HCT116 (cell line): ENCODE results near the gene F7. TPM values are rescaled to one million over a fixed set of nuclear protein-coding genes. Genes with fewer than 3 reads are reported as not detected.
"Not testable (repeated sequence)": the region's sequence is repeated elsewhere in the genome, so short reads cannot be mapped to it uniquely, and the experiment has no call there.

Experiments used
- ATAC-seq: fragments of 200-7000 bp; cut with Tn5 transposase; 2 replicates; pipeline ENCODE4 v1.9.1; 2020; ENCODE audit warnings: mild to moderate bottlenecking, moderate library complexity
- BruUV-seq: library from RNA; stranded (reverse); fragments of 400-500 nt; replicated peaks from 2 replicates; lab custom pipeline; 2021; lab: Mats Ljungman, UMichigan
- CTCF ChIA-PET: fragments of 300-600 bp; sonication (Branson Sonifier 250); formaldehyde crosslinking; loops from one replicate; lab custom pipeline; 2021; ENCODE audit warnings: antibody characterized with exemption; lab: Charles Lee
- POLR2A ChIA-PET: fragments of 300-600, 350-600 bp; sonication (Branson Sonifier 250); formaldehyde crosslinking; loops from one replicate; lab custom pipeline; 2021; ENCODE audit warnings: antibody characterized with exemption; lab: Charles Lee
- RAD21 ChIA-PET, 2 experiments: fragments of 300-600 bp; sonication (Branson Sonifier 250); formaldehyde crosslinking; loops; one replicate each; lab custom pipeline; 2023; ENCODE audit warnings: low total read pairs in 2 of 2; ENCODE audit not compliant: uncharacterized antibody in 2 of 2, unreplicated experiment in 2 of 2, low non-redundant PET in 1 of 2; lab: Charles Lee
- DNase-seq: peaks from one replicate; pipeline ENCODE4 v3.0.0-alpha.2; 2010; ENCODE audit warnings: low read depth, low spot score
- H2AFZ ChIP-seq: fragments of 200-600 bp; shearing (Covaris generic), sonication (generic); 2 replicates; pipeline ENCODE4 v1.6.1; 2017; ENCODE audit warnings: low read depth, mixed run types, mixed read lengths, antibody characterized with exemption, low read length; ENCODE audit not compliant: poor library complexity, severe bottlenecking
- H3K27ac ChIP-seq: 2 replicates; pipeline ENCODE4 v1.5.1; 2012; ENCODE audit warnings: low read depth, low read length
- H3K27me3 ChIP-seq: fragments of 200-600 bp; sonication (generic); 2 replicates; pipeline ENCODE4 v1.6.1; 2016; ENCODE audit warnings: mixed run types, low read length, mixed read lengths; ENCODE audit not compliant: insufficient read depth
- H3K36me3 ChIP-seq, 2 experiments: fragments of 200-500 bp in 1 of 2; fragments of 200-600 bp in 1 of 2; sonication (Bioruptor generic) in 1 of 2; sonication (generic) in 1 of 2; 2 replicates each; pipeline versions ENCODE4 v1.5.1 to v1.6.1; 2014 to 2016; ENCODE audit warnings: low read length in 2 of 2, inconsistent platforms in 1 of 2, mixed read lengths in 1 of 2, mixed run types in 1 of 2; ENCODE audit not compliant: insufficient read depth in 2 of 2, control insufficient read depth in 1 of 2
- H3K4me1 ChIP-seq, 2 experiments: fragments of 200-600 bp in 1 of 2; sonication (generic) in 1 of 2; 2 replicates each; pipeline versions ENCODE4 v1.5.1 to v1.6.1; 2012 to 2017; ENCODE audit warnings: low read length in 2 of 2, inconsistent platforms in 1 of 2, mild to moderate bottlenecking in 1 of 2, mixed read lengths in 1 of 2, mixed run types in 1 of 2, moderate library complexity in 1 of 2; ENCODE audit not compliant: insufficient read depth in 2 of 2, control insufficient read depth in 1 of 2
- H3K4me2 ChIP-seq: fragments of 200-600 bp; sonication (generic); 2 replicates; pipeline ENCODE4 v1.6.1; 2017; ENCODE audit warnings: mixed run types, low read length, mixed read lengths
- H3K4me3 ChIP-seq, 2 experiments: fragments of 200-600 bp in 1 of 2; sonication (generic) in 1 of 2; replicated peaks in 1 of 2; 2 replicates each; pipeline ENCODE4 v1.5.1; 2011 to 2016; ENCODE audit warnings: low read length in 2 of 2, control low read depth in 1 of 2, low read depth in 1 of 2, mild to moderate bottlenecking in 1 of 2, mixed read lengths in 1 of 2, mixed run types in 1 of 2
- H3K79me2 ChIP-seq: fragments of 200-600 bp; sonication (generic); 2 replicates; pipeline ENCODE4 v1.6.1; 2017; ENCODE audit warnings: mild to moderate bottlenecking, mixed run types, low read length, moderate library complexity, mixed read lengths; ENCODE audit not compliant: insufficient read depth
- H3K9ac ChIP-seq: fragments of 200-600 bp; sonication (generic); 2 replicates; pipeline ENCODE4 v1.6.1; 2016; ENCODE audit warnings: low read length, mixed read lengths
- H3K9me2 ChIP-seq: fragments of 200-600 bp; sonication (generic), shearing (Covaris generic); 2 replicates; pipeline ENCODE4 v1.6.1; 2017; ENCODE audit warnings: mixed run types, mild to moderate bottlenecking, moderate library complexity; ENCODE audit not compliant: insufficient read depth
- H3K9me3 ChIP-seq, 2 experiments: fragments of 200-500 bp in 1 of 2; fragments of 200-600 bp in 1 of 2; sonication (Bioruptor generic) in 1 of 2; sonication (generic) in 1 of 2; 2 replicates each; pipeline ENCODE4 v1.6.1; 2014 to 2017; ENCODE audit warnings: low read length in 2 of 2, mixed read lengths in 2 of 2, inconsistent platforms in 1 of 2, low read depth in 1 of 2, mild to moderate bottlenecking in 1 of 2, mixed run types in 1 of 2, moderate library complexity in 1 of 2; ENCODE audit not compliant: control insufficient read depth in 1 of 2, insufficient read depth in 1 of 2
- H4K20me1 ChIP-seq: fragments of 200-600 bp; sonication (generic), shearing (Covaris generic); 2 replicates; pipeline ENCODE4 v1.6.1; 2017; ENCODE audit warnings: mixed run types, mild to moderate bottlenecking, moderate library complexity; ENCODE audit not compliant: insufficient read depth
- CBX3 ChIP-seq: IDR thresholded peaks from 2 replicates; pipeline ENCODE4 v1.6.1; 2012; ENCODE audit warnings: low read depth
- CEBPB ChIP-seq: IDR thresholded peaks from 2 replicates; pipeline ENCODE4 v1.6.1; 2012; ENCODE audit warnings: low read depth
- EGR1 ChIP-seq: IDR thresholded peaks from 2 replicates; pipeline ENCODE4 v1.6.1; 2012; ENCODE audit warnings: low read depth
- ELF1 ChIP-seq: IDR thresholded peaks from 2 replicates; pipeline ENCODE4 v1.6.1; 2012; ENCODE audit warnings: low read depth, borderline replicate concordance
- EZH2 ChIP-seq: fragments of 200-600 bp; sonication (generic); IDR thresholded peaks from 2 replicates; pipeline ENCODE4 v1.6.1; 2017; ENCODE audit warnings: antibody characterized with exemption, mixed run types
- EZH2phosphoT487 ChIP-seq: fragments of 200-600 bp; IDR thresholded peaks from 2 replicates; pipeline ENCODE4 v1.6.1; 2018; ENCODE audit warnings: antibody characterized with exemption, borderline replicate concordance
- FOSL1 ChIP-seq: IDR thresholded peaks from 2 replicates; pipeline ENCODE4 v1.6.1; 2012; ENCODE audit warnings: low read depth
- POLR2AphosphoS5 ChIP-seq: IDR thresholded peaks from 2 replicates; pipeline ENCODE4 v1.6.1; 2011; ENCODE audit warnings: mild to moderate bottlenecking, low read depth, low read length, moderate library complexity
- RAD21 ChIP-seq: IDR thresholded peaks from 2 replicates; pipeline ENCODE4 v1.6.1; 2012; ENCODE audit warnings: low read depth, mild to moderate bottlenecking
- SP1 ChIP-seq: IDR thresholded peaks from 2 replicates; pipeline ENCODE4 v1.6.1; 2012; ENCODE audit warnings: low read depth
- TCF7L2 ChIP-seq: IDR thresholded peaks from 2 replicates; pipeline ENCODE4 v1.7.0; 2011; ENCODE audit warnings: borderline replicate concordance, inconsistent platforms; ENCODE audit not compliant: insufficient read depth, insufficient read length; ENCODE audit errors: extremely low read depth
- YY1 ChIP-seq: IDR thresholded peaks from 2 replicates; pipeline ENCODE4 v1.6.1; 2011; ENCODE audit warnings: low read length, low read depth, moderate library complexity, mild to moderate bottlenecking; ENCODE audit not compliant: insufficient replicate concordance; ENCODE audit errors: extremely low read depth
- ZNF274 ChIP-seq: fragments of 200-500 bp; sonication (Bioruptor generic); IDR thresholded peaks from 2 replicates; pipeline ENCODE4 v1.6.1; 2014; ENCODE audit warnings: mild to moderate bottlenecking, low read depth, low read length, inconsistent platforms
- intact Hi-C: fragments of 100-400 bp; cut with micrococcal nuclease; formaldehyde crosslinking; loops from 2 replicates; pipeline ENCODE4 v1.10.0; 2022
- total RNA-seq: library from RNA; stranded (reverse); gene quantifications from one replicate; pipeline ENCODE4 v1.2.1, GENCODE V29; 2021; ENCODE audit not compliant: unreplicated experiment
- TF ChIP-seq, protein P1 (sequence below): IDR thresholded peaks from 2 replicates; pipeline ENCODE4 v1.6.1; 2012
- TF ChIP-seq, protein P2 (sequence below), 3 experiments: fragments of 200-600 bp in 1 of 3; sonication (generic) in 1 of 3; IDR thresholded peaks in 2 of 3; conservative IDR thresholded peaks in 1 of 3; 2 replicates each; pipeline ENCODE4 v1.5.1; 2012 to 2017; ENCODE audit warnings: low read depth in 2 of 3, low read length in 2 of 3, antibody characterized with exemption in 1 of 3, borderline replicate concordance in 1 of 3, control low read depth in 1 of 3, mild to moderate bottlenecking in 1 of 3, mixed read lengths in 1 of 3, mixed run types in 1 of 3, moderate library complexity in 1 of 3; ENCODE audit not compliant: insufficient read depth in 1 of 3

F7 gene
- total RNA-seq, 1 experiment from 2014 or later: not detected

- no peak overlapping the region for H2AFZ ChIP-seq
- intact Hi-C loops: no loop called here
- H3K4me1 ChIP-seq: no peaks in the 10 kb centered on the region
- no peaks in the 10 kb centered on the region for H3K79me2 ChIP-seq
- ChIA-PET RAD21 (no interaction called here), POLR2A (no interaction called here), CTCF (no interaction called here)
- ATAC-seq: no peak
- TF ChIP-seq ELF1: no peak
- no peak for TF ChIP-seq SP1
- TF ChIP-seq TCF7L2: no peak
- TF ChIP-seq CEBPB: no peak
- TF ChIP-seq, protein P1, sequence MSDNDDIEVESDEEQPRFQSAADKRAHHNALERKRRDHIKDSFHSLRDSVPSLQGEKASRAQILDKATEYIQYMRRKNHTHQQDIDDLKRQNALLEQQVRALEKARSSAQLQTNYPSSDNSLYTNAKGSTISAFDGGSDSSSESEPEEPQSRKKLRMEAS: no peak
- TF ChIP-seq YY1: no peak
- TF ChIP-seq EGR1: no peak
- no peak for TF ChIP-seq FOSL1
- no peak for TF ChIP-seq ZNF274
- no peak for TF ChIP-seq EZH2
- no peak for TF ChIP-seq CBX3
- TF ChIP-seq RAD21: no peak
- TF ChIP-seq, protein P2, sequence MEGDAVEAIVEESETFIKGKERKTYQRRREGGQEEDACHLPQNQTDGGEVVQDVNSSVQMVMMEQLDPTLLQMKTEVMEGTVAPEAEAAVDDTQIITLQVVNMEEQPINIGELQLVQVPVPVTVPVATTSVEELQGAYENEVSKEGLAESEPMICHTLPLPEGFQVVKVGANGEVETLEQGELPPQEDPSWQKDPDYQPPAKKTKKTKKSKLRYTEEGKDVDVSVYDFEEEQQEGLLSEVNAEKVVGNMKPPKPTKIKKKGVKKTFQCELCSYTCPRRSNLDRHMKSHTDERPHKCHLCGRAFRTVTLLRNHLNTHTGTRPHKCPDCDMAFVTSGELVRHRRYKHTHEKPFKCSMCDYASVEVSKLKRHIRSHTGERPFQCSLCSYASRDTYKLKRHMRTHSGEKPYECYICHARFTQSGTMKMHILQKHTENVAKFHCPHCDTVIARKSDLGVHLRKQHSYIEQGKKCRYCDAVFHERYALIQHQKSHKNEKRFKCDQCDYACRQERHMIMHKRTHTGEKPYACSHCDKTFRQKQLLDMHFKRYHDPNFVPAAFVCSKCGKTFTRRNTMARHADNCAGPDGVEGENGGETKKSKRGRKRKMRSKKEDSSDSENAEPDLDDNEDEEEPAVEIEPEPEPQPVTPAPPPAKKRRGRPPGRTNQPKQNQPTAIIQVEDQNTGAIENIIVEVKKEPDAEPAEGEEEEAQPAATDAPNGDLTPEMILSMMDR (IDR thresholded peaks at IDR 0.05 in 2 of 3, conservative IDR thresholded peaks at IDR 0.05 in 1 of 3; ENCODE audit: borderline replicate concordance in 1 of 3, insufficient read depth in 1 of 3, low read depth in 2 of 3, low read length in 2 of 3): no peak
- no peak for TF ChIP-seq POLR2AphosphoS5
- TF ChIP-seq EZH2phosphoT487: no peak
- DNase-seq: no peak
- H3K9me3 ChIP-seq: no peaks in the 10 kb centered on the region
- no peak overlapping the region for H3K4me2 ChIP-seq
- H3K27ac ChIP-seq: no peak overlapping the region
- H3K36me3 ChIP-seq: no peaks in the 10 kb centered on the region
- BruUV-seq: no TSS peak
- no peak overlapping the region for H3K9ac ChIP-seq
- peaks cover 3% of the 10 kb centered on the region; the same call in 1 of the 2 replicates for H3K27me3 ChIP-seq
- H3K4me3 ChIP-seq: no peak overlapping the region
- H3K9me2 ChIP-seq: no peaks in the 10 kb centered on the region
- no peaks in the 10 kb centered on the region for H4K20me1 ChIP-seq
Measured at GRCh38 chr13:113161433-113161832, 55.8 kb downstream of the F7 start.

- H3K27me3 ChIP-seq, H3K4me1 ChIP-seq, H3K4me2 ChIP-seq, H3K4me3 ChIP-seq, ATAC-seq, BruUV-seq, H4K20me1 ChIP-seq, DNase-seq, POLR2A ChIA-PET, H3K9me3 ChIP-seq, RAD21 ChIA-PET, H3K9me2 ChIP-seq, H3K27ac ChIP-seq, H3K36me3 ChIP-seq, H2AFZ ChIP-seq, H3K9ac ChIP-seq, H3K79me2 ChIP-seq, intact Hi-C loops, CTCF ChIA-PET: not testable (repeated sequence)
Measured at GRCh38 chr13:113161975-113162374, 56.4 kb downstream of the F7 start.
